ENCODE results near the gene TMEM123.

TMEM123 gene

DNA sequence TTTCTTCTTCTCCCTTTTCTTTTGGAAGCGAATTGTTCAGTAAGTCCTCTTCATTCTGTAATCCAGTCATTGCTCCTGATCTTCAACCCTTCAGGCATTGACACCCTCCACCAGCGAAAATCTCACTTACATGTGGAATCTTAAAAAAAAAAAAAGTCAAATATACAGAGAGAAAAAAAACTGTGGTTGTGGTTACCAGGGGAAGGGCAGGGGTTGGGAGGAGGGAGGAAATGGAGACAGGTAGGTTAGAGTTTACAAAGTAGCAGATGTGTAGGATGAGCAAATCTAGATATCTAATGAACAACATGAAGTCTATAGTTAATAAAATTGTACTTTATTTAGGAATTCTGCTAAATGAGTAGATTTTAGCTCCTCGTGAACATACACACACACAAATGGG, 17.7 kb upstream of the TMEM123 start:
- no peak for DNase-seq

DNA sequence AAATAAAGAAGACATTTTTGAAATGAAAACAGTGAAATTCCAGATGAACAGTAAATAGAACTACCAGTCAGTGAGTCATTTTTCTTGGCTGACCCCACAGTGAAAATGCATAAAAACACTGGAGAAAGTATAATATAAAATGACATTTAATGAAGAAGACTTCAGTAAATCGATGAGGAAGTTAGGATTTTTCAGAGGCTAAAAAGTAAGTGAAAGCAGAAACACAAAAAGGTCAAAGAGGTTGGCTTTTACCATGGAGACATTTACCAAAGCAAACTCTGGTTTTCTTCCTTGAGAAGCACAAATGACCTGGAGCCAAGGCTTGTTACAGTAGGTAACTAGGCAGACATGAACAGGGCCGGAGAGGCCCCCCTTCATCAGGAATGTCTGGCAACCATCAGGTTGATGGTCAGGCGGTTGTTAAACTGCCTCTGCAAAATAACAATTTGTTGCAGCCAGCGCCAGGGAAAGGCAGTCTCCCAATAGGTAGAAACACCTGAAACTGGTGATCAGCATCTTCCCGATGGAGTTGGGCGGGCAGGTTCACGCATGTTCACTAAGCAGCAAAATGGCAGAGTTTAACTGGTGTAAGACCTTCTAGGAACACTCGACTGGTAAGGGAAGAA, 16.7 kb upstream of the TMEM123 start:
- DNase-seq: no peak

GRCh38 chr11:102468616-102469195, 16.1 kb upstream of the TMEM123 start:
- DNase-seq: no peak

DNA sequence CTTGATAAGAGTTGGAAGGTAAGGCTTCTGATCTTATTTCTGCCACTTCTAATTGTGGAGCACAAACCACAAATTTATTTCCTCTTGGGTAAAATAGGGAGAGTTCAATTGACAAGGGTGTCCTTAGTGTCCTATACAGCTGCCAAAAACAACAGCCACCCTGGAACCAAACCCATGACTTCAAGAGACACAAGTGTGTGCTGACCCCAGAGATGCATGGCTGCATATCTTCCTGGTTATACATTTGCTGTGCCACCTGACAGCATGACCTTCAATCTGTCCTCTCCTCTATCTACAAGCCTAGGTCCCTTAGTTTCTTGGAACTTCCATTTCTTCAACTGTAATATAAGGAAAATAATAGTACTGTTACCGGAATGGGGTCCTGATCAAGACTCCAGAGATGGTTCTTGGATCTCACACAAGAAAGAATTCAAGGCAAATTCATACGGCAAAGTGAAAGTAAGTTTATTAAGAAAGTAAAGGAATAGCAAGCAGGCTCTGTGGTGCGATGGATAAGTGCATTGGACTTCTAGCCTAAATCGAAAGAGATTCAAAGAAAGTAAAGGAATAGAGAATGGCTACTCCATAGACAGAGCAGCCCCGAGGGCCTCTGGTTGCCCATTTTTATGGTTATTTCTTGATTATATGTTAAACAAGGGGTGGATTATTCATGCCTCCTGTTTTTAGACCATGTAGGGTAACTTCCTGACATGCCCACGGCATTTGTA, 15.5 kb upstream of the TMEM123 start:
- DNase-seq: no peak

DNA sequence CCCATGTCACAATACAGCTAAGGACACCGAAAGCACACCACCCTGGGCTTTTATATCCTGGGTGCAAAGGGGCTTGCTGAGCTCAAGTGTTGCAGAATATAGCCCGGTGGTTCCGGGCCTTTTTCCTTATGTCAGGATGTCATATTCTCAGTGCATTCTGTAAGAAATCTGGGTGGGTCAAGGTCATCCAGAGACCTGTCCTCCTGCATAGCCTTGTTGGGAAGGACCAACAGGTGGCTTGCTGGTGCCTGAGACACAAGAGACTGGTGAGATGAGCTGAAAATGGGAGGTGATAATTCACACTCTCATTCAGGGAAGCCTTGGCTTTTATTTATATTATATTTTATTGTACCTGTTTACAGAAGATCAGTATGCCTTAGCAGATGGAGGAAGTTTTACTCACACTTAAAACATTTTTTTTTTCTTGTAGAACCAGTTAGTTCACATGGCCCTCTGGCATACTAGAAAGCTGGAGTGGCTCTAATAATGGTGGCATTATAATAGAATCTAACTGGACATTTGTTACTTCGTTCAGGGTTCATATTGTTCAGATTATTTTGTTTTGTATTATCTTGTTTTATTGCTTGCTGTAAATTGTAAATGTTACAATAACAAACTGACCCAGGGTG, 14.6 kb upstream of the TMEM123 start:
- no peak for DNase-seq

DNA sequence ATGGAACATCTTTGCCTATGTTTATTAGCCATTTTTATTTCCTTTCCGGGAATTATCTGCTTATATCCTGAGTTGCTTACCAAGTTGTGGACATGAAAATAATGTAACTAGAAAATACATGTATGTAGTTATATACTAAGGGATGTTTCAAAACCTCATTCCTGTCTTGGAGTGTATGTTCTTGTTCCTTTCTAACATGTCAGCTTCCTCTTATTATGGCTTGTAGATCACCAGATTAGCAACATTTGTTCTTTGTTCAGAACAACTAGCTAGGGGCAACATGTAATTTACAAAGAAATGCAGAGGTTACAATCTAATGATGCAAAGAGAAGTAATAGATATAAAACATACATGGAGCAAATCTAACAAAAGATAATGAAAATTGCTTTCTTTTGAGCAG, 13.1 kb upstream of the TMEM123 start:
- no peak for DNase-seq

- no peak for DNase-seq
These were observed 12.4 kb upstream of the TMEM123 start for GRCh38 chr11:102464859-102465500.

GRCh38 chr11:102464037-102464436, 11.5 kb upstream of the TMEM123 start:
- no peak for DNase-seq

DNA sequence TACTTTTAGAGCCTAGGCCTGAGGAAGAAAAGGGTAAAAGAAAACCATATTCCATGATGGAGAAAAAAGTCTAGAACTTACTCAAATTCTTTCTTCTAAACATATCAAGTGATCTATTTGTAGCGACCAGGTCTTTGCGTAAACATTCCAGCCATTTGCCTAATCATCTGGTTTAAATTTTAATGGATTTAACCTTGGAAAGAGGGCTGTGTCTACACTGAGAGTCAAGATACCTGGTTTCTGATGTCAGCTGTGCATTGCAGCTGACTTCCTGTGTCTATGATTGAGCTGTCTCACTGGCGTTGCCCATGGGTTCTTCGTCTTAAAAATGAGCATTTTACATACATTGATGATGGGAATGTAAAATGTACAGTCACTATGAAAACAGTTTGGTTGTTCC, 10.0 kb upstream of the TMEM123 start:
- no peak for DNase-seq

GRCh38 chr11:102459393-102459792, 6.8 kb upstream of the TMEM123 start:
- no peak for DNase-seq

- no peak for DNase-seq
These were observed 6.0 kb upstream of the TMEM123 start for GRCh38 chr11:102458548-102458947.

- DNase-seq: no peak
These were observed 5.3 kb upstream of the TMEM123 start for GRCh38 chr11:102457865-102458264.

- no peak for DNase-seq
These were observed 4.6 kb upstream of the TMEM123 start for GRCh38 chr11:102457056-102457677.

GRCh38 chr11:102456381-102456780, 3.8 kb upstream of the TMEM123 start:
- DNase-seq: no peak

GRCh38 chr11:102453921-102454320, 1.4 kb upstream of the TMEM123 start:
- no peak for DNase-seq

DNA sequence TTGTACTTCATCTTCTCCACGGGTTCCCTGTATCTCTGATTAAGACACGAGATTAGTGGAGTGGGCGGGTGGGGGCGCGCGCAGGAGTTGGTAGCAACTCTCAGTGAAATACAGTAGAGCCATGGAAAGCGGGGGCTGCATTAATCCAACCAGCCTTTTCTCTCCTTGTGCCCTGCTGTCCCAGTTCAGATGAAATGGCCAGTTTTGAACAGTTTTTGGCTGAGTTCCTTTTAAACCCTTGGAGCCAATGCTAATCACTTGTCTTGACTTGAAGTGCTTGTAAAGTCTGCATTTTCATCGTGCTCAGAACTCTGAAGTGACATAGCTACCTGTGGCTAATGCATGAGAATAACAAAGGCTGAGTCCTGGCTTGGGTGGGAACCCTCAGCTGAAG, 734 bp upstream of the TMEM123 start:
- no peak for DNase-seq

DNA sequence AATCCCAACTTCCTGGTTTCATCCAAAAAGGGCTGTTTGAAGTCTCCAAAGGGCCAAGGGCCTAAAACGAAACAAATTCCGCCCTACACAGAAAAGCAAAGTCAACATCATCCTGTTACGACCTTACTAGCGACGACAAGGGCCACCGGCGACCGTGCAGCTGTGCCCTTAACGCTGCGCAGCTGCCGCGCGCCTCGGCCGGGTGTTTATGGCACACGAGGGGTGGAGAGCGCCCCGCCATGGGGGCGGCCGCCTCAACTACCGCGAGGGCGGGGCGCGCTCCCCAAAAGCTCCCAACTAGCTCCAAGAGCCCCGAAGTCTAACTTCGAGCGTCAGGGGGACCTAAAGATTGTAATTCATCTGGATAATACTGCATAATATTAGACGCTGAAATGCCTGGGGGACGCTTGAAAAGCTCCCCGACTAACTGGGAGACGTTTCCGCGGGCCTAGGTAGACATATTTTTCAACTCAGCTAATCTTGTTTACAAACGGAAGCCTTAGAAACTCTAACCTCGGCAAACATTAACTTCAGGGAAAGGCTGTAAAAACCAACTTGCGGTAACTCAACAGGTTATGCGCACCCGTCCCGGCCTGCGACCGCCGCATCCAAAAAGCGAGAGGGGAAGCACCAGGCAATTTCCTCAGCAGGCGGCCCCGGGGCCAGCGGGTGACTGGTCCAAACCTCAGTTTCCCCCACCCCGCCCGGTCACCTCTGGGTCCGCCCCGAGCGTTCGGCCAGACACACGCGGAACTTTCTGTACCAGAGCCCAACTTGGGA, 694 bp downstream of the TMEM123 start:
- DNase-seq: peak; percentile 35

DNA sequence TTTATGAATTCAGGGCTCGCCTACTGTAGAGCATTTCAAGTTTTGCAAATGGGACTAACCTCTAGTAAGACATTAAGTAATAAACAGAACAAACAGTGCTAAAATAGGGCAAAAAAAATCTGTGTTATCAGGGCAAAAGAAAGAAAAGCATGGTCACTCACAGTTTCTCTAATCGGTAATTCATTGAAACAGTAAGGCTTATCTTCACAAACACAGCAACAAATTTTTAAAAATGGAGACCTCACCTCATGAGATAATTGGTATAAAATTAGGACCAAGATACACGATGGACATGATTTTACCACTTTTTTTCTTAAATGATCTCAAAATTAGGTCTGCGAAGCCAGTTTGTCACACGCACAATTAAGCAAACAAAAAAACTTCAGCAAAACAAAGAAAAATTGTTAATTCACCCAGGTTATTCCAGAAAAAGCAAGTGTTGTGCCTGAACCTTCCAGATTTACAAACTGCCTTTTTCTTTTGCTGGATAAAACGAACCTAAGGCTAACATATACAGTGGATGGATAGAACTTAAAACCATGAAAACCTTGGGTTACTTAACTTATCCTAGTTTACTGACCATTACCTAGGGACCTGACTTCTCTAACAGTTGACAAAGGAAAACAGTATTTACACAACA, 1.4 kb downstream of the TMEM123 start:
- no peak for DNase-seq

GRCh38 chr11:102449651-102450570, 2.7 kb downstream of the TMEM123 start:
- no peak for DNase-seq

DNA sequence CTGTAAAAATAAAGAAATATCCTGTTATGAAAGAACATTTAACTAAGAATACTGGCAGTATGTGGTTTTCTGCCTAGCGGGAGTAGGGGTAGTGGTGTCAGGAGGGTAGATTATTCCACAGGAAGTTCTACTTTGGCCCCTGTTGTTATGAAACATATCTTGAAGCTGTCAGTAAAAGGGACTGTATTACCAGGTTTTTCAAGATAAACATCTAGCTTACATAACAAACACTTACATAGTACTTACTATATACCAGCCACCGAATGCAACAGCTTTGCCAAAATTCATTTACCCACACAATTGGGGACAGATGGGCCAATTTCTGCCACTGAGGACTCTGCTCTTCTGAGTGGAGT, 3.7 kb downstream of the TMEM123 start:
- DNase-seq: no peak
